GM18858 (cell line): ENCODE results near the gene SPATS2L.

ENCODE experiments used
- ATAC-seq: cut with Tn5 transposase; IDR thresholded peaks from one replicate; pipeline ENCODE4 v1.9.1; 2021; ENCODE audit not compliant: unreplicated experiment

Gene SPATS2L

GRCh38 chr2:200406379-200406778 lies 99.9 kb downstream of the SPATS2L start:
- ATAC-seq: no peak

GRCh38 chr2:200408428-200409316 lies 102.2 kb downstream of the SPATS2L start:
- no peak for ATAC-seq

- no peak for ATAC-seq
Observed at GRCh38 chr2:200411831-200412230, 105.3 kb downstream of the SPATS2L start.

GRCh38 chr2:200414367-200414766 lies 107.9 kb downstream of the SPATS2L start:
- ATAC-seq: no peak

- ATAC-seq: no peak
Observed at GRCh38 chr2:200415455-200415854, 109.0 kb downstream of the SPATS2L start.

- no peak for ATAC-seq
Observed at GRCh38 chr2:200416878-200417277, 110.4 kb downstream of the SPATS2L start.

- no peak for ATAC-seq
Observed at GRCh38 chr2:200417366-200417765, 110.9 kb downstream of the SPATS2L start.

- ATAC-seq: no peak
Observed at GRCh38 chr2:200418399-200418798, 111.9 kb downstream of the SPATS2L start.

- ATAC-seq: no peak
Observed at GRCh38 chr2:200419325-200419724, 112.8 kb downstream of the SPATS2L start.

GRCh38 chr2:200421270-200421669 lies 114.8 kb downstream of the SPATS2L start:
- no peak for ATAC-seq

- no peak for ATAC-seq
Observed at GRCh38 chr2:200422071-200422470, 115.6 kb downstream of the SPATS2L start.

- no peak for ATAC-seq
Observed at GRCh38 chr2:200422532-200423261, 116.2 kb downstream of the SPATS2L start.

- no peak for ATAC-seq
Observed at GRCh38 chr2:200423541-200423940, 117.0 kb downstream of the SPATS2L start.

GRCh38 chr2:200425026-200425821 lies 118.7 kb downstream of the SPATS2L start:
- no peak for ATAC-seq

GRCh38 chr2:200426754-200427153 lies 120.3 kb downstream of the SPATS2L start:
- ATAC-seq: no peak

- ATAC-seq: peak; percentile 74
Observed at GRCh38 chr2:200428961-200429665, 122.6 kb downstream of the SPATS2L start.

- no peak for ATAC-seq
Observed at GRCh38 chr2:200430017-200430416, 123.5 kb downstream of the SPATS2L start.

- no peak for ATAC-seq
Observed at GRCh38 chr2:200431996-200432705, 125.7 kb downstream of the SPATS2L start.

GRCh38 chr2:200435379-200435778 lies 128.9 kb downstream of the SPATS2L start:
- ATAC-seq: no peak

GRCh38 chr2:200438251-200438650 lies 131.8 kb downstream of the SPATS2L start:
- no peak for ATAC-seq
